ENCODE data around the gene IFRD2. TPM values are rescaled to one million over a fixed set of nuclear protein-coding genes. Genes with fewer than 3 reads are reported as not detected.

Gene IFRD2
- total RNA-seq, 1 donor from 2014 or later = 77.7 TPM

DNA sequence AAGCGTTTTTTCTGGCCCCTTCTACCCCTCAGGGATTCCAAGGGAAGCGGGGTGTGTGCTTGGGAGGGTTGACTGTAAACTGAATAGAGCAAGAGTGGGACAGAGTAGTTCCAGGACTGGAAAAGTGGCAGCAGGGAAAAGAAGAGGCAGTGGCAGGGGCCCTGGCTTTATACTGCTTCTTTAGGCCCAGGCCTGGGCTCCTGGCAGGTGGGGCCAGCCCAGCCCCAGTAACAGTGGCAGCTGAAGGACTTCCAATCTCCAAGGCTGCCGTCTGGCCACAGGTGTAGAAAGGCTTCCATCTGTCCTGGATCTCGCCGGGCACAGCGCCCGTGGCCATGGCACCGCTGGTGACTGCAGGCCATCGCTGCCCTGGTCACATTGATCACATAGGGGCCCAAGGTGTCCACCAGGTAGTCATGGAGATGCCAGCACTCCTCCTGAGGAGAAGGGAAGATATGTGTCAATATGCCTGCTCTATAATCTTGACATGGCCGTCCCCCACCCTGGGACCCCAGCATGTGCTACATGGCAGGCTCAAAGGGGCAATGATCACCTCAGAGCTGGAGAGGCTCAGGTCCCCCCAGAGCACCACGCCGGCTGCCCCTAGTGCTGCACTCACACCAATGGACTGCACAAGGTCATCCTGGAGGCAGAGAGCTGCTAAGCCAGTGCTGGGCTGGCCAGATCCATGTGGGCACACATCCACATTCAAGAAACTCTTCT lies 1.0 kb upstream of the IFRD2 start:
- Histone ChIP-seq H3K36me3 (ENCODE audit: control insufficient read depth, insufficient read depth, low read length) (peaks cover 3% of the 10 kb centered on the region), H3K4me3 (ENCODE audit: low read depth, low read length) (no peak overlapping the region)
- TF ChIP-seq, protein P1, sequence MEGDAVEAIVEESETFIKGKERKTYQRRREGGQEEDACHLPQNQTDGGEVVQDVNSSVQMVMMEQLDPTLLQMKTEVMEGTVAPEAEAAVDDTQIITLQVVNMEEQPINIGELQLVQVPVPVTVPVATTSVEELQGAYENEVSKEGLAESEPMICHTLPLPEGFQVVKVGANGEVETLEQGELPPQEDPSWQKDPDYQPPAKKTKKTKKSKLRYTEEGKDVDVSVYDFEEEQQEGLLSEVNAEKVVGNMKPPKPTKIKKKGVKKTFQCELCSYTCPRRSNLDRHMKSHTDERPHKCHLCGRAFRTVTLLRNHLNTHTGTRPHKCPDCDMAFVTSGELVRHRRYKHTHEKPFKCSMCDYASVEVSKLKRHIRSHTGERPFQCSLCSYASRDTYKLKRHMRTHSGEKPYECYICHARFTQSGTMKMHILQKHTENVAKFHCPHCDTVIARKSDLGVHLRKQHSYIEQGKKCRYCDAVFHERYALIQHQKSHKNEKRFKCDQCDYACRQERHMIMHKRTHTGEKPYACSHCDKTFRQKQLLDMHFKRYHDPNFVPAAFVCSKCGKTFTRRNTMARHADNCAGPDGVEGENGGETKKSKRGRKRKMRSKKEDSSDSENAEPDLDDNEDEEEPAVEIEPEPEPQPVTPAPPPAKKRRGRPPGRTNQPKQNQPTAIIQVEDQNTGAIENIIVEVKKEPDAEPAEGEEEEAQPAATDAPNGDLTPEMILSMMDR (IDR thresholded peaks at IDR 0.05; ENCODE audit: insufficient read depth, low read length, poor library complexity, severe bottlenecking) = no peak

DNA sequence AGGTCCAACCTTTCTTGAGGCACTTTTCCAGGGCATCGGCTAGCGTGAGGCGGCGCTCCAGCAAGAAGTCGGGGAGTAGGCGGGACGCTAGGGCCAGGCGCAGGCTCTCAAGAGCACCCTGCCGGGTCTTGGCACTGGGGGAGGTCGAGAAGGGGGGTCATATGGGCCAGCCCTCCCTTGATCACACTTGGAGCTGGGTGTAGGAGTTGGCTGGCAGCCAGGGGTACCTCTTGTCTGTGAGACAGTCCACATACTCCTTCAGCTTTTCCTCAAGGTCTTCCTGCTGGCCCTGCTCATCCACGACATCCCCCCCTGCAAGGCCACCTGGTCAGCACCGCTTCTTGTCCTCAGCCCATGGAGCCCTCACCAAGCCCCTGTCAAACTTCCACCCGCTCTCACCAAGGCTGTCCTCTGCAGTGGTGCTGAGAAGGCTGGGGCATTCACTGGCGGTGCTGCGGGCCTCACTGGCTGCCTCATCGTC lies 2.0 kb downstream of the IFRD2 start:
- H3K4me3 ChIP-seq (ENCODE audit: low read depth, low read length) = no peak overlapping the region
- DNase-seq (ENCODE audit: low read depth) = no peak
- H3K27me3 ChIP-seq (ENCODE audit: control insufficient read depth, insufficient read depth, low read length) = no peaks in the 10 kb centered on the region
- TF ChIP-seq, protein P1 (IDR thresholded peaks at IDR 0.05; ENCODE audit: insufficient read depth, low read length, poor library complexity, severe bottlenecking) = no peak
- peaks cover 3% of the 10 kb centered on the region for H3K36me3 ChIP-seq (ENCODE audit: control insufficient read depth, insufficient read depth, low read length)

More for the DNA sequence above, 1.0 kb upstream of the IFRD2 start:
- no peak for DNase-seq (ENCODE audit: low read depth)
- H3K27me3 ChIP-seq (ENCODE audit: control insufficient read depth, insufficient read depth, low read length) = no peaks in the 10 kb centered on the region

DNA sequence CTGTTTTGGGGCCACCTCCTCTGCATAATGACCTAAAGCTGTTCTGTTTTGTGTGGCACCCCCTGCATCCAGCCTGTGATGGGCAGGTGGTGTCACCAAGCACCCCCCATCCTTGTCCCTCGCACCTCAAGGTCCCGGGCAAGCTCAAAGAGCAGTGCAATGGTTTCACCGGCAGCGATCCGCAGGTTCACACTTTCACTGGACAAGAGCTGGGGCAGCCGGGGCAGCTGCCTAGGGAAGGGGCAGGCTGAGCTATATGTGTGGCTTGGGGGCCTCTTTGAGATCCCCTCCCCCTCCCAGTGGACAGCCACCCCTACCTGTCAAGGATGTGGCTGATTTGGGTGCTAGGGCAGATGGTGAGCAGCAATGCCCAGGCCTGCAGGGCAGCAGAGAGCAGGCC lies 3.1 kb downstream of the IFRD2 start:
- Histone ChIP-seq H3K27me3 (ENCODE audit: control insufficient read depth, insufficient read depth, low read length) (no peaks in the 10 kb centered on the region), H3K4me3 (ENCODE audit: low read depth, low read length) (no peak overlapping the region), H3K36me3 (ENCODE audit: control insufficient read depth, insufficient read depth, low read length) (peaks cover 3% of the 10 kb centered on the region)
- no peak for DNase-seq (ENCODE audit: low read depth)
- TF ChIP-seq, protein P1 (IDR thresholded peaks at IDR 0.05; ENCODE audit: insufficient read depth, low read length, poor library complexity, severe bottlenecking) = no peak

DNA sequence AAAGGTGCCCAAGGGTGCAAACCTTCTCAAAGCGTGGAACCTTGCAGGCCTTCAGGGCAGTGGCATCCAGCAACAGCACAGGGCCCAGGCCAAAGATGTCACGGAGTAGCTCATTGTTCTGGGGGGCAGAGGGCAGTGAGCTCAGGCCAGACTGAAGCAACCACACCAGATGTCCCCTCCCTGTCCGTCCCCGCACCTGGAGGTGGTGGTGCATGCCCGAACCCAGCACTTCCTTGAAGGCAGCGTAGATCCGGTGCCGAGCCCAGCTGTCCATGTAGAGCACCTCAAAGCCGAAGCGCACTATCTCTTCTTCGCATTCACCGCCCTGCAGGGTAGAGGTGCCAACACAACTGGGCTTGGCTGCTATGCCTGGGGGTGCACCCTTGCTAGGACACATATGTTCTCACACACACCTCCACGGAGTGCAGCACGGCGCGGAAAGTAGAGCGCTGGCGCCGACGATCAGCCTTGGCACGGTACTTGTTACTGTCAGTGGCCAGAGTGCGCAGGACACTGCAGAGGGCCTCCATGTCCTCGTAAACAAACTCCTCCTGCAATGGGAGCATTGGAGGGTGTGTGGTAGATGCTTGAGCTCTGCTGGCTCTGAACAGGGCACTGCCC lies 3.7 kb downstream of the IFRD2 start:
- TF ChIP-seq, protein P1 (IDR thresholded peaks at IDR 0.05; ENCODE audit: insufficient read depth, low read length, poor library complexity, severe bottlenecking) = no peak

DNA sequence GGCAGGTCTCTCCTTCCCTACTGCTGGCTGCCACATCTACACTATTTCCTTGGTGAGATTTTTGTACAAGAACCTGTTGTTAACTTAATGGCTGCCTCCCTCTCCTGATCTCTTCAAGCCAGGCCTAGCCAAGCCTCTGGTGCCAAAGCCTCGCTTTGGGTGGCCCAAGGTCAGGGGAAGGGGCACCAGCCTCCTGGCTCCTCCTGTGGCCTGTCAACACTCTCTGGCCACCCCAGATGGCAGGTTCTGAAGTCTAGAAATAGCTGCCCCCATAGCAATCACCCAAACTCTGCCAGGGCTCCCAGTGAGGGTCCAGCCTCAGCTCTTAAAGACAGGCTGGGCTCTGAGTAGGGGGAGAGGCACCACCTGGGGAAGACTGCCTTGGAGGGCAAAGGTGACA lies 5.0 kb downstream of the IFRD2 start:
- Histone ChIP-seq H3K36me3 (ENCODE audit: control insufficient read depth, insufficient read depth, low read length) (peaks cover 3% of the 10 kb centered on the region), H3K27me3 (ENCODE audit: control insufficient read depth, insufficient read depth, low read length) (no peaks in the 10 kb centered on the region), H3K4me3 (ENCODE audit: low read depth, low read length) (no peak overlapping the region)
- no peak for DNase-seq (ENCODE audit: low read depth)
- TF ChIP-seq, protein P1 (IDR thresholded peaks at IDR 0.05; ENCODE audit: insufficient read depth, low read length, poor library complexity, severe bottlenecking) = no peak

More for the DNA sequence above, 3.7 kb downstream of the IFRD2 start:
- DNase-seq (ENCODE audit: low read depth) = no peak
- H3K27me3 ChIP-seq (ENCODE audit: control insufficient read depth, insufficient read depth, low read length) = no peaks in the 10 kb centered on the region
- H3K36me3 ChIP-seq (ENCODE audit: control insufficient read depth, insufficient read depth, low read length) = peaks cover 3% of the 10 kb centered on the region
- no peak overlapping the region for H3K4me3 ChIP-seq (ENCODE audit: low read depth, low read length)

Measured in kidney epithelial cell (primary cell).